GM08714 (cell line): ENCODE data around the gene TM4SF20.
A peak's percentile ranks its signal among the peaks of the same experiment; 100 is the strongest.

ENCODE experiments used
- H3K4me3 ChIP-seq: fragments of 200-500 bp; sonication (Bioruptor generic); 2 replicates; pipeline ENCODE4 v1.5.1; 2014; ENCODE audit warnings: mild to moderate bottlenecking, low read length, inconsistent platforms
- ZNF274 ChIP-seq: IDR thresholded peaks from 2 replicates; pipeline ENCODE4 v1.6.1; 2012; ENCODE audit warnings: mild to moderate bottlenecking, low read depth, low read length

The TM4SF20 gene, protein sequence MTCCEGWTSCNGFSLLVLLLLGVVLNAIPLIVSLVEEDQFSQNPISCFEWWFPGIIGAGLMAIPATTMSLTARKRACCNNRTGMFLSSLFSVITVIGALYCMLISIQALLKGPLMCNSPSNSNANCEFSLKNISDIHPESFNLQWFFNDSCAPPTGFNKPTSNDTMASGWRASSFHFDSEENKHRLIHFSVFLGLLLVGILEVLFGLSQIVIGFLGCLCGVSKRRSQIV

DNA sequence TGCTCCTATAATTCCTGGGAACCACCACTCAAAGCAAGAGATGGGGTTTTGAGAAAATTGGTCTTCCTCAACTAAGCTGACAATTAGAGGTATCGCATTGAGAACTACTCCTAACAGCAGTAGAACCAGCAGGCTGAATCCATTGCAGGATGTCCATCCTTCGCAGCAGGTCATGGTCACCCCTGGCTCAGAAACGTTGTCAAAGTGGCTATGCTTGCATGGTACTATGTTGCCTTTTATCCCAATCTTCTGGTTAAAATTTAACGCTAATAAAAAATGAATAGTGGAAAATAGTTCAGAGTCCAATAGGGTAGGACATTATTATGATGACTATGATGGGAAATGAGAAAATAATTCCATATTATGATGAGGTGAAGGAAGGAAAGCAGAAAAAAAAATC lies at the start of gene TM4SF20:
TM4SF20 (minus strand) TSS at position 212 of the 400 bp plus-strand sequence; CDS start at position 174, 38 bp downstream.
- H3K4me3 ChIP-seq, result no peak within 1 kb of the TSS
- no peak for TF ChIP-seq ZNF274

DNA sequence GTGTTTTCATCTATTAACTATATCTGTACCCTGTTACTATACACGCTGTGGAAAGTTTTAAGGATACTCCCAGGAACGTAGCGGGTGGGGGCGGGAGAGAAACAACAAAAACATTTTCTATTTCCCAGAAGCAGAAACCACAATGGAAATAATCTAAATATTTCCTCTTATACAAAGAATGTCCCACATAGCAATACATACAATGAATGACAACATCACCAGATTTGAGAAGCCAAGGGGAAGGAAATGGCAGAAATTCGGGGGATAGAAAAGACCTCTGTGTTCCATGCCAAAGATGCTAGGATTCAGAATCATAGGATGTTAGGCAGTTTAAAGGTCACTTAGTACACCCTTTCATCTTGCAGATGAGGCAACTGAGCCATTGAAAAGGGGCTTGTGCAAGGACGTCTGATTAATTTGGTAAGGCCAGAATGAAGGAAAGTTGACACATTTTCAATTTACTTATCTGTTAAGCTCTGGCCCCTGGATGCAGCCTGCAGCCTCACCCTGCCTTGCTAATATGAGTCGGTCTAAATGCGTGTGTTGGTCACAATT lies 49.7 kb upstream of the TM4SF20 start:
- no peak overlapping the region for H3K4me3 ChIP-seq
- TF ChIP-seq ZNF274, result no peak

DNA sequence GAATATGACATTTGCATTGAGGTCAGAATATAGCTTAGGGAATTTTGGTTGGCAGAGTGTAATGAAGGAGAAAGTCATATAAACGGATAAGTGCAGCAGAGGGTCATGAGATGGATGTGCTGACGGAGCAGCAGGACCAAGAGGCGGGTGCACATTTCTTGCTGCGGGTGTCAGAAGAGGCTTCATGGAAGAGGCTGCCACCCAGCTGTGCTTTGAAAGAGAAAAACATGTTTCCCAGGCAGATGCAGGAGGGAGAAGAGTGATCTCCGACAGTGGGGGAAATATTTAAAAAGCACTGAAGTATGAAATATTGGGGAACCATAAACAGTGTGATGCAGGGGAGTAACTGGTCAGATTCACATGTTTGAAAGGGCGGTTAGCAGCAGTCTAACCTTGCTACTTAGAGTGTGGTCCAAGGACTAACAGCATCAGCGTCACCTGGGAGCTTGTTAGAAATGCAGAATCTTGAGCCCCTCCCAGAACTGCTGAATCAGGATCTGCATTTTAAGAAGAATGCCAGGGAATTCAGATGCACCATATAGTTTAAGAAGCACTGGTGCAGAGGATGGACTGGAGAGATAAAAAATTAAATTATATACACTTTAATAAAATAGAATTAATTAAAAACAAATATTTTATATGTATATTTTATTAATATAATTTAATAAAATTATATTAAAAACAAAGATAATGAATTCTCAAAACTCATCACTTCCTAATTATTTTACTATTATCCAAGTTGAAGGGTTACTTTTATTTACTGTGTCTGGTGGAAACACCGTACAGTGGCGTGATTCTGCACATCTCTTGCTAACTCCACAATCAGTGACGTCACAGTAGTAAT lies 44.8 kb upstream of the TM4SF20 start:
- no peak for TF ChIP-seq ZNF274
- H3K4me3 ChIP-seq, result no peak overlapping the region

DNA sequence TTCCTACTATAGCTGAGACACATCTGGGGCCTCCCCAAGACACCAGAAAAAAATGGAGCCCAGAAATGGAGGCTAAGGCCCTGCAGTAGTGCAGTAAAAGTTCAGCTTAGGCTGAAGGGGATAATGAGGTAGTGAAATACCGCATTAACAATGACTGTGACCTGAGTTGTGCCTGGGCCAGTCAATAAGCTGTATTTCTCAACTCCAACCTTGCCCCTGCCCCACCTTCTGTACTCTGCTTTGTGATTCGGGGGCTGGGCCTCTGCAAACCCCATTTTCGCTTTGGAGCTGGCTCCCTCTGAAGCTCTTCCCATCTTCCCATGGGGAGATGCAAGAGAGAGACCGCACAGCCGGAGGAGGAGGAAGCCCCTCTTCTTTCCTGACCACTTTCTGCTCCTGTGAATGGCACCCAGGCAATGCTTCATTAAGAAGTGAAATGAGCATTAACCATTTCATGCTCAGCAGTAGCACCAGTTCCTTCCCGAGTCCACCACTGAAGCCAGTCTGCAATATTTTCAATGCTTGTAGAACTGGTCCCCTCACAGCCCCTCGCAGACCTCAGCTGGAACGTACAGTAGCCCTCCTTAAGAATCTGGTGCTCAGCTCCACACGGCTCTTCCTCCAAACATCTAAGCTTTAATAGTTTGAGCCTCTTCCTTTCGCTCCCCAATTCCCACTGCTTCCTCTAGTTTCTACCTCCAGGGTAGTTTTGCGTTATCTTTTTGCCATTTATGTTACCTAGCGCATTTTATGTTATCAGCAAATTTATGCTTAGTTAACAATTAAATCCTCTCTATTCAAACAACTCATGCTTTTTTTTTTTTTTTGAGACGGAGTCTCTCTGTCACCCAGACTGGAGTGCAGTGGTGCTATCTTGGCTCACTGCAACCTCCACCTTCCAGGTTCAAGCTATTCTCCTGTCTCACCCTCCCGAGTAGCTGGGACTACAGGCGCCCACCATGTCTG lies 41.3 kb upstream of the TM4SF20 start:
- H3K4me3 ChIP-seq, result no peak overlapping the region
- no peak for TF ChIP-seq ZNF274

DNA sequence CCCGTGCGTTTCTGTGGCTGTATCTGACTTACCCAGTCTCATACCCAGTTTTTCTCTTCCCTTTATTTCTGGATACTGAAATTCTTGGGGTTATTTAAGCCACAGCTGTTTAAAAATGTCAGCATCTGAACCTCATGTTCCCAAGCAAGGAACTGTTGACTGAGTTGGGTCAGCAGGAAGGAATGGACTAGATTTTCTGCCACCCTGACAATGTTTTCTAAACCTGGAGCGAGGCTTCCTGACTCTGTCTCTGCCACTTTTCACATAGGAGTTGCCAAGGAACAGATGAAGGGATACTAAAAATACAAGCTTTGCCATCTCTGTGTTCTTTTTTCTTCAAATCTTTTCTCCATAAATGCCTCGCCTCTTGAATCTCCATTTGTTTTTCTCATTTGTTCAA lies 37.6 kb upstream of the TM4SF20 start:
- no peak overlapping the region for H3K4me3 ChIP-seq
- no peak for TF ChIP-seq ZNF274

DNA sequence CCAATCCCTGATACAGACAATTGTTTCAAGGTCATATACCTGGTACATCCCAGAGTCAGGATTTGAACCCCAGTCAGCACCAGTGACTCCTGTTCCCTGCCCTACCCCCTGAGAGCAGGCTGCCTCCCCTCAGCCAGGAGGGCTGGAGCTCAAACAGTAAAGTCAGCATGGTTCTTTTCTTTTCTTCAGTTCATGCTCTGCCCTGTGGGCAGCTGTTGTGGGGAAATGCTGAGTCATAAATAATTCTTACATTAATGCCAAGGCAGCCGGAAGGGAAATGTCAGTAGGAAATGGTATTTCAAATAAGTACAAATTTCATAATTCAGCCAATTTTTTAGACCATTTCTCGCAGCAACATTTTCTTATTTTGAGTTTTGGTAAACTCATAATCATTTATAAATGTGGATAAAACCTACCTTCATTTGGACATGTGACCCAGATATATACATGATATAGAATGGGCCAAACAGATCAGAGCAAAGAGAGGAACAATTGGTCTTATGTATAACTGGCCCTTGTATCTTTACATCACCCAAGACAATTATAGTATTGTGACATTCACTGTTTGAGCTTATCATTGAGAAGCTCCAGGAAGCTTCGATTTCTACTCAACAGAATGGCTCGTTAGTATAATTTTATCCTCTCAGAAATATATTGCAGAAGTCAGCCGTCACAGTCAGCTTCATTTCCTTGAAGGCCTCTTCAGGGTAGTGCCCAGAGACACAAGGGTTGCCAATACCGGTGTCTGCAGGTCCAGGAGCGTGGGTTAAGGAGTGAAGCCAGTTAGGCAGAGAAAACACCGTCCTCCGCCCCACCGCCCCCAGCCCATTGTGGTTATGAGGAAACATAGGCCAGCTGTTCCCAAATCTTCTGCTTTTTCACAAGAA lies 36.7 kb upstream of the TM4SF20 start:
- TF ChIP-seq ZNF274, result no peak
- H3K4me3 ChIP-seq, result no peak overlapping the region; the same call in 1 of the 2 replicates

DNA sequence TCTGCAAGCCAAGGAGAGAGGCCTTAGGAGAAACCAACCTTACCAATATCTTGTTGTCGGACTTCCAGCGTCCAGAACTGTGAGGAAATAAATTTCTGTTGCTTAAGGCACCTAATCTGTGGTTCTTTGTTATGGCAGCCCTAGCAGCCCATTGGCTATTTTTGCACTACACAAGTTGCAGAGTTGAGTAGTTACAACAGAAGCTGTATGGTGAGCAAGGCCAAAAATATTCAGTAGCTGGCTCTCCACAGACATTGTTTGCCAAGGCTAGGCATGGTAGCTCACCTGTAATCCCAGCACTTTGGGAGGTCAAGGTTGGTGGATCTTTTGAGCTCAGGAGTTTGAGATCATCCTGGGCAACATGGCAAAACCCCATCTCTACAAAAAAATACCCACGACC lies 35.7 kb upstream of the TM4SF20 start:
- TF ChIP-seq ZNF274, result no peak
- H3K4me3 ChIP-seq, result no peak overlapping the region

DNA sequence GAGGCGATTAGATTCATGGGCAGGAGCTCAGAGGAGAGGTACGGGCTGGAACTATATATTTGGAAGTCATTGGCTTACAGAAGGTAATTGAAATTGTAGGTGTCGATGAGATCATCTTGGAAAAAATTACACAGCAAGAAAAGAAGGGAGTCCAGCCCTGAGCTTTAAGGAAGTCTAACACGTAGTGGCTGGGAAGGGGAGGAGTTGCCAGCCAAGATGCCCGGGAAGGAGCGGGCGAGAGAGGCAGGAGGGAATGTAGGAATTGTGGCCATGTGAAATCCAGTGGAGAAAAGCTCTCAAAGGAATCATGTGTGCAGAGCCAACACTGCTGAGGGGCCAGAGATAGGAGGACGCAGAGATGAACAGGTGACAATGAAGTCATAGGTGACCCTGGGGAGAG lies 34.3 kb upstream of the TM4SF20 start:
- TF ChIP-seq ZNF274, result no peak
- H3K4me3 ChIP-seq, result no peak overlapping the region

DNA sequence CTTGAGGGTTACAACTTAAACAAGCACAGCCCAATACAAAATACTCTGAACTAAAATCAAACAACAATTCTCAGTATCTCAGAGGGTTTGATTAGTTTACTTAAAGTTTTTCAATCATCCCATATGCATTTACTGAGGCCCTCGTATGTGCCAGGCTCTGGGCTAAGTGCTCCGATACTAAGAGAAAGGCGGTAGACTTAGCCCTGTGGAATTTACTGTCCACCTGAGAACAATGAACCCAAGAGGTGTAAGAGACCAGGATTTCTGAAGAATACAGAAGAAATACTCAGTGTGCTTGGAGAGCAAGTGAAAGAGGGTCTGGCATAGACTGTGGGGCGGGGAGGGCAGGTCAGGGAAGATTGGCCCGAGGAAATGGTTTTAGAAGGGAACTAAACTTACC lies 33.8 kb upstream of the TM4SF20 start:
- no peak overlapping the region for H3K4me3 ChIP-seq
- no peak for TF ChIP-seq ZNF274

DNA sequence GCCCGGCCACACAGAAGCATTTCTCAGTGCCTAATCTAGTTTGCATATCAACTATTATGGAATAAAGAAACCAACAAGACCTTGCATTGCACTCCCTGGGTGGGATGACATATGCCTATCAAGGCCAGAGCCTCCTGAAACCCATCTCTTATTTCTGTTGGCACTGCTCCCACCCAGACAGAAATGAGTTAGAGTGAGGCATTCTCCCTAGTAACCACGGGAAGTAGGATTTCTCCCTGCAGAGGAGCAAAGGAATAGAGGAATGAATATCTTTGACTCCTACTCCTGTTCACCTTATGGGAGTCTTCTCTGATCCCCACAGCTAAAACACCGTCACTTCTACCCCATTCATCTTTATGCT lies 32.9 kb upstream of the TM4SF20 start:
- TF ChIP-seq ZNF274, result no peak
- H3K4me3 ChIP-seq, result no peak overlapping the region

DNA sequence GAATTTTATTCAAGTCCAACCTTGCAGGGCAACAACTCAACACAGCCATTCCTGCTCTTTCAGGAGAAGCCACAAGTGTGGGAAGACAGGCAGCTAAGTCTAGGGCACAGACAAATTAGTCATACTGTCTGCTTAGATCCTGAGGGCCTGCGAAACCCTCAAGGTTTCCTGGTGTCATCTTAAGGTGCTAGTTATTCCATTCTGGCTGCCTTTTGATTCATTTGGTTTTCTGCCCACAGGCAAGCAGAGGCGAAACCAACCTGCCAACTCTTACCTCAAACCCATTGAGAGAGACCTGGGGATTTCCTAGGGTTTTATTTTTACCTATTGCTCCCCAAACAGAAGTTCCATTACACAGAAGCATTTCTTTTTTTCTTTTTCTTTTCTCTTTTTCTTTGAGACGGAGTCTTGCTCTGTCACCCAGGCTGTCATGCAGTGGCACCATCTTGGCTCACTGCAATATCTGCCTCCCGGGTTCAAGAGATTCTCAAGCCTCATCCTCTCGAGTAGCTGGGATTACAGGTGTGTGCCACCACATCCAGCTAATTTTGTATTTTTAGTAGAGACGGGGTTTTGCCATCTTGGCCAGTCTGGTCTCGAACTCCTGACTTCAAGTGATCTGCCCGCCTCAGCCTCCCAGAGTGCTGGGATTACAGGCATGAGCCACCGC lies 32.3 kb upstream of the TM4SF20 start:
- TF ChIP-seq ZNF274, result no peak

DNA sequence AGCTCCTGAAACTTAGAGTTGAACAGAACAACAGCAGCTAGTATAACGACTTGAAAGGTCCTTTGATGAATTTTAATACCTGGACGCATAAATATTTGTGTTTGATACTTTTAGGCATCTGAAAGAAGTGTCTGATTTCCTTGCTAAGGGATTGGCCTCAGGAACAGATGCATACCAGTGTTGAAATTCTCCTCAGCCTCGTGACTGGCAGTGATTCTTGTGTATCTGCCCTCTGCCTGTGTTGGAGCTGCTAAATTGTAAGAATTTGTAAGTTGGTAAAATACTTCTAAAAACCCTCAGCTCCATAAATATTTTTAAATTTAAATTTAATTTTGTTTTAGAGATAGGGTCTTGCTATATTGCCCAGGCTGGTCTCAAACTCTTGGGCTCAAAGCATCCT lies 31.1 kb upstream of the TM4SF20 start:
- TF ChIP-seq ZNF274, result no peak
- H3K4me3 ChIP-seq, result no peak overlapping the region

More for the DNA sequence above, 32.3 kb upstream of the TM4SF20 start:
- H3K4me3 ChIP-seq, result peak overlapping the region; percentile 10; the same call in 1 of the 2 replicates
